GM18505 (cell line): ENCODE data around the gene ANKRD44.

Experiments used
- ATAC-seq: cut with Tn5 transposase; IDR thresholded peaks from one replicate; pipeline ENCODE4 v1.9.1; 2021; ENCODE audit not compliant: unreplicated experiment
- POLR2A ChIP-seq: IDR thresholded peaks from 4 replicates; pipeline ENCODE4 v1.6.1; 2011; ENCODE audit warnings: borderline replicate concordance; ENCODE audit not compliant: insufficient read depth, insufficient read length; ENCODE audit errors: extremely low read depth

Gene ANKRD44

DNA sequence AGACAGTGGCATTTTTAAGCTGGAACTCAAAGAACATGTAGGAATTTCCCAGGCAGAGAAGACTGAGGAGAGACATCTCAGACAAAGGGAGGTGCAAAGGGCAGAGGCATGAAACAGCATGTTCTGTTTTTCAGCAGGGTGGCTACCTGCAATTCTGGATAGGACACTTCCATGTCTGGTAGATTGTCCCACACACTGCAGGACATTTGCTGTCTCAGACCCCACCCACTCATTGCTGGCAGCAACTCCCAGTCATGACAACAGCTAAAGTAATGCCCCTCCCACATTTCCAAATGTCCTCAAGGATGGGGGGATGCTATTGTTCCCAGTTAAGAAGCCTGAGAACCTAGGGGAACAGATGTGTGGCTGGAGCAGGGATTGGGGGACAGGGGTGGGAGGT, 40.8 kb downstream of the ANKRD44 start:
- TF ChIP-seq POLR2A = no peak
- no peak for ATAC-seq

DNA sequence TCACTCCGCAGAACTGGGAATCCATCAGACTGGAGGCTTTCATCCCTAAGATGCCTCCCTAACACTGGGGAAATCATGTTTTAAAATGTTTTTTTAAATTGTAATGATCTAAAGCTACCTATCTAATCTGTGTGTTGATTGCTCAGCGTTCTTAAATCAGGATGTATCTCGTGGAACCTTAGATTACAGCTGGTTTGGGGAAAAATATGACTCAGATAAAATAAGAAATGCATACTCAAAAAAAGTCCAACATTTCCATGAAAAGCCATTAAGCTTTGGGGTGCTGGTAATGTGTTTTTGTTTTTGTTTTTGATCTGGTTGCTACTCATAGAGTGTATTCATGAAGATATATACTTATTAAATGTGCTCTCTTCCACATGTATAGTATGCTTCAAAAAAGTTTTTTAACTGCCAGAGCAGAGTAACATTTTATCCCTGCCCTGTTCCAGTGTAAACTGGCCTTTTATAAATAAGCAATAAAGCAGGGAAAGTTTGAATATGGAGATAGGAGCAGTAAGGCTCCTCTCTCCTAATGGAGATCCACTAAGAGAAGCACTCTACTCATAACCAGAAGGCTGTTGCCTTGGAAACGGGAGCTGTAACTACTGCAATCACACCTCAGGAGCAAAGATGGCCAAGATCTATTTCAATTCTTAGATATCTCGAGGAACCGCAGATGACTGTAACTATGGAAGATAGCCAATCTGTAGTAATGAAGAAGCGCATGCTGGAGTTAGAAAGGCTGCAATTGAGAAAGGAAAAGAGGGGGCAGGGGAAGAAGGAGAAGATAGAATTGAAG, 41.6 kb downstream of the ANKRD44 start:
- no peak for TF ChIP-seq POLR2A
- no peak for ATAC-seq

DNA sequence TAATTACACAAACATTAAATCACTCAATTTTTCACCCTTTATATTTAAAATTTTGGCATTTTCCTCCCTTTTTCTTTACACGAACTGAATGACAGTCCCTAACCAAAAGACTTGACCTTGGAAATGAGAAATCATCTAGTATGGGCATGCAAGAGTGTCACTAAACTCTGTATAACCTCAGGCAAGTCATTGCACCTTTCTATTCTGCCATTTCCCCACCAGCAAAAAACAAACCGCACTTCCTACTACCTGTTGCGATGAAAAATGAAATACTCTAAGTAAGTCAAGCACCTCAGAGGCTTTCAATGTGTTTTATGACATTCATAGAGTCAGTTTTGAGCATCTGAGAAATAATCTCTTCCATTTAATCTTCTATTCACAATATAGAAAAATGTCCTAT, 44.1 kb downstream of the ANKRD44 start:
- no peak for ATAC-seq
- no peak for TF ChIP-seq POLR2A

DNA sequence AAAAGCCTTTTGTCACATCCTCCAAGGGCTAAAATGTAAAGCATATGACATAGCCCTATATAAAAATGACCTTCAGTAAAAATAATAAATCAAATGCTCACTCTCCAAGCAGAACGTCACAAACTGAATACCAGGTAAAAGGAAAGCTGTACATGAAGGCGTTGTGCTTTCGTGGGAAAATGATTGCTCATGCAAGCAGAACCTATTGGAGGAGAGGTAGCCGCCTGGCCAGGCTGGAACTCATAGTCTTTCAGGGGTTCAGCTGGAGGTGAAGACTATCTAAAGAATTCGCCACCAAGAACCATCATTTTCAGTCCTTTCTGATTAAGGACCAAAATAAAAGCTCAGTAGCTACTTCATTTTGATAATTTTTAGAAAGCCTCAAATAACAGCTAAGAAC, 44.7 kb downstream of the ANKRD44 start:
- no peak for ATAC-seq
- TF ChIP-seq POLR2A = no peak

DNA sequence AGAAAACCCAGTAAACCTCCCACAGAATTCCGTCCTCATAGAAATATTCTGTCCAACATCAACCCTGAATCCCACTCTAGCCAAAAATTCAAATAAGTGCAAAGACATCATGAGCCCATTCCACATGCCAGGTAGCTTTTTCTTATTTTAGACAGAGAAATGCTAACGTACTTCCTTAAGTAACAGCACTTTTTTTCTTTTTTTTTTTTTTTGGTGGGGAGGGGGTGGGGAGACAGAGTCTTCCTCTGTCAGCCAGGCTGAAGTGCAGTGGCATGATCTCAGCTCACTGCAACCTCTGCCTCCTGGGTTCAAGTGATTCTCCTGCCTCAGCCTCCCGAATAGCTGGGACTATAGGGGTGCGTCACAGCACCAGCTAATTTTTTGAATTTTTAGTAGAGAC, 45.5 kb downstream of the ANKRD44 start:
- no peak for TF ChIP-seq POLR2A
- ATAC-seq = no peak

DNA sequence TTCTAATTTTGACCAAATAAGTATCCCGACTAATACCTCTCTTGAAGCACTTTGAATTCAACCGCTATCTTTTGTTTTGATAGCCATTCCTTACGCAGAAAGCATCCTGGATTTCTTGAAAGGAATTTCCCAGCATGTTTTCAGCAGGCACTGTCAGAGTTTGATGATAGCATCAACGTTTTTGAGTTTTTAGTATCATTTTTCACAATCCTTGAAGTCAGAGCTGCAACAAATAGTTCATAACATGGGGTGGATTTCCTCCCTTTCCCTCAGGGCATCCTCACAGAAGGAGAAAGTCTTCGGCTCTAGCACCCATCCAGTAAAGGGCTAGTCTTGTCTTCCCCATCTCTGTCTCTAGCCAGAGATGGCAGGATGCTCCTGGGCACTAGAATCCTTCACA, 46.2 kb downstream of the ANKRD44 start:
- no peak for ATAC-seq

DNA sequence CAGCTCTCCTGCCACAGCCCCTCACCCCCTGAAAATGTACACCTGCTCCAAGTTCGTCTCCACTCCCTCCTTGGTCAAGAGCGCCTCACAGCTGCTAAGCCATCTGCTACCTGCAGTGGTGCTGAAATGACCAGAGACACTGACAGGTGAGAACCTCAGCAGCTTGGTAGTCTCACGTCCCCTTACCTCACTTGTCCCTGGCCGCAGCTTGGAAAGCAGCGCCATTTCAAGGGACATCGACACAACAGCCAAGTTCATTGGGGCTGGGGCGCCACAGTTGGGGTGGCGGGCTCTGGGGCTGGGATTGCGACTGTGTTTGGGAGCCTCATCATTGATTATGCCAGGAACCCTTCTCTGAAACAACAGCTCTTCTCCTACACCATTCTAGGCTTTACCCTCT, 47.5 kb downstream of the ANKRD44 start:
- TF ChIP-seq POLR2A = no peak
- ATAC-seq = no peak

More for the DNA sequence above, 46.2 kb downstream of the ANKRD44 start:
- no peak for TF ChIP-seq POLR2A

DNA sequence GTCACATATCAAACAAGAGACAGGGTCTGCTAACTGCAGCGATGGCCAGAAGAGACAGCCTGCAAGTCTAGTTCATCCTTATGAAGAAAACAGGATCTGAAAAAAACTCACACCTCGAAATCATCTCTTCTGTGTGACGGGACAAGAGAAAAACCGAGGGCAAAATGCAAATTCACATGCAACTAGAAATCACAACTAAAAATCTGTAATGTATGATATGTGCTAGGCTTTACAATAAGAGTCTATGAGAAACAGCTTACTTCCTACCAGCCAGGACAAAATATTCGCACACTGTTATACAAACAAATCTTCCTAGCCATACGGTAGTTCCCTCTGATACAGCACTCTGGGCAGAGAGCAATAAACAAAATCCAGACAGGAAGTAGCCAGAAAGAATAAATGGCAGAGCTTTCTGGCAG, 48.8 kb downstream of the ANKRD44 start:
- no peak for TF ChIP-seq POLR2A
- ATAC-seq = peak; percentile 53

DNA sequence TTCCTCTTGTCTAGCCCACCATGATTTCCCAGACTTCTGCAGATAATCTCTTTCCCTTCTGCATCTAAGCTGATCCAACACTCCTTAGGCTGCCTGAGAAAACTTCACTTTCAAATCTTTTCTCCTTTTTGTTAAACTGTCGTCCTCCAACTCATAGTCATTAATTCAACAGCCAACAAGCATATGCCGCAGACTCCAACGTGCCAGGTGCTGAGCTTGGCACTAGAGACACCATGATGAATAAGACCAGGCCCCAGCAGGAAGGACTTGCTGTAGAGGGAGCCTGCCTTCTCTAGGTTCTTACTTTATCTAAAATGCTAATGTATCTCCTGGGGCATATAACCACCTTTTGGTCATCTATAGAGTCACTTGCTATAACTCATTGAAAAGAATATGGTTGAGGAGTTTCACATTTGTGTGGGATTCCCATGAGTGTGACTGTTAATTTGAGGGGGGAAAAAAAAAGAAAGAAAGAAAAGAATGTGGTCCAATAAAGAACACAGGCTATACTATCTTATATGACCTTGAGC, 51.0 kb downstream of the ANKRD44 start:
- TF ChIP-seq POLR2A = no peak
- no peak for ATAC-seq

DNA sequence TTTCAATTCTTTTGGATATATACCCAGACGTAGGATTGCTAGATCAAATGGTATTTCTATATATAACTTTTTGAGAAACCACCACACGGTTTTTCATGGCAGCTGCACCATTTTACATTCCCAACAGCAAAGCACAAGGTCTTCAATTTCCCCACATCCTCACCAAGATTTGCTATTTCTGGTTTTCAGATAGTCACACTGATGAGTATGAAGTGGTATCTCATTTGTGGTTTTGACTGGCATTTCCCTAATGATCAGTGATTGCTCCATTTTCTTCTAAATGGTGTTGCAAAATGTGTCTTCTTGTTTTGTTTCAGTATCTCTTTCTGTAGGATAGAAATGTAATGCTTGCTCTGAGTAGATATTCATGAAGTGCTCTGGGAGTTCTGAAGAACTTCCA, 52.0 kb downstream of the ANKRD44 start:
- TF ChIP-seq POLR2A = no peak
- no peak for ATAC-seq

DNA sequence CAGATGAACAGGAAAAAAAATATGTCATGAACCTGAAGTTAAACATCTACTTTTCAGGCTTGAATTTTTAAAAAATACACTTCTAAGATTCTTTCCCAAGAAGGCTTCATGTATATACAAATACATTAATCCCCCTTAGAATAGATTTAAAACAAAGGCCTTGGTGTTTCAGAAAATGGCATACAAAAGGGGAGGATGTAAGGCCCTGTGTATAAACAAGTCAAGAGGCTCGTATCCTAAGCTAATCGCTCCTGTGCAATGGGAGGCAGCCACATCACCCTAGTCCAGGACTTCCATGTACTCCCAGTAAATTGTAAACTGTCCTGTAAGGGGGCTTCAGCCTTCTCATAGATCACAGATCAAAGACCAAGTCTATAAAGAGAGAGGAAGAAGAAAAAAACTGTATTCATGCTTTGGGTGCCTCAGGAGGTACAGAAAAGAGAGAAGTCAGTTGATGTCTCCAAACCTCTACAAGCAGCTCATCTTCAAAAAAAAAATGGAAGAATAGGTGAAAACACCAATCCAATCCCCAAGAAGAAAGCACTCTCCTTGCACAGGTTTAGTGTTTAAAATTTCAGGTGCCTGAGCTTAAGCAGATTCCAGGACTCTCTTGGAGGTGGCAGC, 53.9 kb downstream of the ANKRD44 start:
- no peak for ATAC-seq
- TF ChIP-seq POLR2A = no peak

DNA sequence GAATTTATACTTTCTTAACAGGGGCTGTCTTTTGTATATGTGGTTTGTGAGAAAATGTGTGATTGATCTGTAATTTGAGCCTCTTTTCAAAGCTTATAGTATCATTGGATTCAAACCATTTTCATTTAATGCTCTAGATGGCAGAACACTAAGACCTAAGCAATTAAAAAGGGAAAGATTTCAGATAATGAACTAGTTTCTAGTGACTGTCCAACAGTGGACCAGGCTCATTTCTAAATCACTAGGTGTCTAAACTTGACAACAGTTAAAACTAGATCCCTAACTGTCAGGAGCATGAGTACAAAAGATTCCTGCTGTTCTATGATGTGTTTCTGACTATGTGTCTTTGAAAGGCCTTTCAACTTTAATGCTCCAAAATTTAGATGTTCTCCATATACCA, 54.6 kb downstream of the ANKRD44 start:
- ATAC-seq = peak; percentile 0
- no peak for TF ChIP-seq POLR2A

DNA sequence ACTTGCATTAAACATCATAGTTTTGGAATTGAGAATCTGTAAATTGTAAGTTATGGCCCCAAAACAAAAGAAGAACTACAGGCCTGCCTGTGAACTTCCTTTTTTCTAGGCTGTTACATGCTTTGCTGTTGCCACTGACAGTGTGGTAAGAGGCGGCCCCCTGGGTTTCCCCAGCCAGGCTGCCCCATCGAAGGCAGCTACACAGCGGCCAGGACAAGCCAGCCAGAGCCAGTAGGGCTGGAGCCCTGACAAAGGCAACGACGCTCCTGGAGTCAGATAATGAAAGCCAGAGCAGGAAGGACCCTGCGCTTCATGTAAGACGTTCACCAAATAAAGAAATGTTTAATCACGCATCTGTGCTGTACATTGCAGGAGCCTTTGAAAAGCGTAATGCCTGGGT, 55.0 kb downstream of the ANKRD44 start:
- peak; percentile 95 for TF ChIP-seq POLR2A
- ATAC-seq = peak; percentile 96
